ENCODE measurements around the gene DHODH.
"Not testable (repeated sequence)": the region's sequence is repeated elsewhere in the genome, so short reads cannot be mapped to it uniquely, and the experiment has no call there.

Gene DHODH

DNA sequence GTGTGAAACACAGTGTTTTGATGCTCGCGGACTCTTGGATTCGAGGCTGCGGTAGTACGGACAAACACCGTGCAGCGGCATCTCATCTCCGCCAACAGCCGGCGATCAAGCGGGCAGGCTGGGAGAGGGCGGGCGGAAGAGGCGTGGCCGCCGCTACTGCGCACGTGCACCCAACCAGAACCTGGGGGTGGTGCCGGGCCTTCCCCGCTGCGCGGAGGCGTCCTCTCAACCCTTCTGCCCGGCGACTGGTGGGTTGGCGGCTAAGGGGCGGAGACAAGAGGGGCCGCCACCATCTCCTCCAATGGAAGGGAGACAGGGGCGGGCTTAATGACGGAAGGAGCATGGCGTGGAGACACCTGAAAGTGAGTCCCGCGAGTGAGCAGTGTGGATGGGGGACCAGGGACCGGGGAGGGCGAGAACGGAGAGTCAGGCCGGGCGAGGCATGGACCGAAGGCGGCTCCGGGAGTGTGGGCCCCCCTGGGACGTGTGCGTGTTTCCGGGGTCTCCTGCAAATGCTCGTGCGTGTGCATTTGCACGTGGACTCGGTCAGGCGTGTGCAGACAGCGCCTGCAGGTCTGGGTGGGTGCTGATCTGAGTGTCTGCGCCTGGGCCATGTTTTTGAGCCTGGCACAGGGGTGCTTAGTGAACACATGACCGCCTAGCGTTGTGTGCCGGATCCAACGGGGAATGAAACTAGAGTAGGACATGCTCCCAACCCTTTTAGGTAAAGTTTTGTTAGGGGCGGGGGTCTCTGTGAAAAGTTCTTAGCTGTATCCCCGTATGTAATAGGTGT, at the start of gene DHODH:
TSS of gene DHODH (plus strand) at position 321 of the 793 bp plus-strand sequence. CDS start at position 342, 21 bp downstream.
- DNase-seq (ENCODE audit: low read depth in 2 of 2): peak; percentile 93

DNA sequence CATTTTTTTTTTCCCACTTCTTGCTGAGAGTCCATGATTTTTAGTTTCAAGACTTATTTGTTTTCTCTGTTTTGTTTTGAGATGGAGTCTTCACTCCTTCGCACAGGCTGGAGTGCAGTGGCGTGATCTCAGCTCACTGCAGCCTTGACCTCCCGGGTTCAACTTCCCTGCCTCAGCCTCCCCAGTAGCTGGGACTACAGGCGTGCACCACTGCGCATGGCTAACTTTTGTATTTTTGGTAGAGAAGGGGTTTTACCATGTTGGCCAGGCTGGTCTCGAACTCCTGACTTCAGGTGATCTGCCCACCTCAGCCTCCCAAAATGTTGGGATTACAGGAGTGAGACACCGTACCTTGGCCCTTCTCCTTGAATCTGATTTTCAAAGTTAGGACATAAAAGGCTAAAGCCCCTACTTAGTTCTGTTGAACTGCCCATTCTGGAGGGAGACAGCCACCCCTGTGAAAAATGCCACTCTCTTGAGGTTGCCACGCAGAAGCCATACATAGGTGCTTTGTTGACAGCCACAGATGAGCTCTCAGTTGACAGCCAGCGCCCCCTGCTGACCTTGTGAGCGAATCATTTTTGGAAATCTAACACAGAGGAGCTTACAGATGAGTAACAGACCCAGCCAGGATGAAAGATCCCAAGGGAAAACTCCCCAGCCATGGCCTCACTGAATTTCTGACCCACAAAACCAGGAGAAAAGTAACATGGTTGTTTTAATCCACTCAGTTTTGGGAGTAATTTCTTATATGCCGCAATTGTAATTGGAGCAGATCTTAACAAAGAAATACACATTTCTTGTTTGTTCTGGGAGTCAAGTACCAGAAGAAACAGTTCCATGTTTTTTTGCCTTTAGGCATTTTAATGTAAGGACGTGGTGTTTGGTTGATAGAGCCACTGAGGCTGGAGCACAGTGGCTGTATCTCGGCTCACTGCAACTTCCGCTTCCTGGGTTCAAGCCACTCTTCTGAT, 47.2 kb upstream of the DHODH start:
- peak; percentile 72 to 74 for DNase-seq (ENCODE audit: low read depth in 2 of 2)

DNA sequence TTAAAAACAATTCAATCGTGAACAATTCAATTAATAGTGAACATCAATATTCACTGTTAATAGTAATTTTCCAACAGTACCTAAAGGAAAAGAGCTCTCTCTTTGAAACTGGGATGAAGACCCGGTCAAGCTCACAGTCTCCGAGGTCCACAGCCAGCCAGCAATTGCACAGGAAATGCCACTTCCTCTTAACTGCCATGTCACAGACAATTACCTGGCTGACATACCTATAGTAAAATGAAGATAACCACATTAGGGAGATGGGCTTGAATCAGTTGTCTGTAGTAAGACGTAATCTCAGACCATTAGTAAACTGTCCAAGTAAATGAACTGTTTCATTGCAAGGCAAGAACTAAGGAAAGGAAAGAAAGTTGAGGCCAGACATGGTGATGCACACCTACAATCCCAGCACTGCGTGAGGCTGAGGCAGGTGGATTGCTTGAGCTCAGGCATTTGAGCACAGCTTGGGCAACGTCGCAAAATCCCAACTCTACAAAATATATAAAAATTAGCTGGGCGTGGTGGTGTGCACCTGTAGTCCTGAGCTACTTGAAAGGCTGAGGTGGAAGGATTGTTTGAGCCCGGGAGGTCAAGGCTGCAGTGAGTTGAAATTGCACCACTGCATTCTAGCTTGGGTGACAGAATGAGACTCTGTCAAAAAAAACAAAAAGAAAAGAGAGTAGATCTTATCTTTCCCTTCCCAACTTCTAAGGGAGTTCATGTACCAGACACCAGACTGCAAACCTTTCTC, 45.2 kb upstream of the DHODH start:
- DNase-seq (ENCODE audit: low read depth in 2 of 2): no peak

DNA sequence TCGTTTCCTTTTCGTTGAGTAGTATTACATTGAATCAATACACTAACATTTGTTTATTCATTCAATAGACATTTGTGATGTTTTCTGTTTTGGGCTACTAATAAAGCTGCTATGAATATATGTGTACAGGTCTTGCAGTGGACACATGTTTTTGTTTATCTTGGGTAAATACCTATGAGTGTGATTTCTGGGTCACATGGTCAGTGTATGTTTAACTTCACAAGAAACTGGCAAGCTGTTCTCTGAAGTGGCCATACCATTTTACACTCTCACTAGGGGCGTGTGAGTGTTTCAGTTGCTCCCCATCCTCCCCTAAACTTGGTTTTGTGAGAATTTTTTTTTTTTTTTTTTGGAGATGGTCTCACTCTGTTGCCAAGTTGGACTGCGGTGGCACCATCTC, 43.3 kb upstream of the DHODH start:
- no peak for DNase-seq (ENCODE audit: low read depth in 2 of 2)

DNA sequence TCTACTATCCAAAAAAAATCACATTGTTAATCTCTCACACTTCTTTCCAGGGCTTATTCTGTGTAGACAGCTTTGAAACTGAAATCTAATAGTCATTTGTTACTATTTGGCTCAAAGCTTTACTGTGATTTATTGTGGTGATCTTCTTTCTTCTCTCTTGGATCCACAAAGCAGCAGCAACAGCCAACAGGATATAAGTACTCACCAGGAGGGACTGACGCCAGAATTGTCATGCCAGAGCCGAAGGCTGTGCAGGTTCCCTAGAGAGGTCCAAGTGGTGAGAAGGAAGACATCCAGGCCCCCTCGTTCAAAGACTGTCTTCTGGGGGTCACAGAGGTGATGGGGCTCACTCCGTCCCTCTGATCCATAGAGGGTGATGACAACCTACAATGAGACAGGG, 41.6 kb upstream of the DHODH start:
- DNase-seq (ENCODE audit: low read depth in 2 of 2): no peak

DNA sequence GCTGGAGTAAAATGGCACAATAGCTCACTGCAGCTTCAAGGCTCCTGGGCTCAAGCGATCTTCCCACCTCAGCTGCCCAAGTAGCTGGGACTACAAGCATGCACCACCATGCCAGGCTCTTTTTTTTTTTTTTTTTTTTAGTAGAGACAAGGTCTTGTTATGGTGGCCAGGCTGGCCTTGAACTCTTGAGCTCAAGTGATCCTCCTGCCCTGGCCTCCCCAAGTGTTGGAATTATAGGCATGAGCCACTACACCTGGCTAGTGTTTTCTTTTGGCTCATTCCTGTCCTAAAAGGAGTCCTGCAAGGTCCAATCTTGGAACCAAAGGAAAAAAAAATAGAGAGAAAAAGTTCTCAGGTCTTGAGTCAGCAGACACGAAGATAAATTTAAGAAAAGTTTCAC, 39.2 kb upstream of the DHODH start:
- no peak for DNase-seq (ENCODE audit: low read depth in 2 of 2)

DNA sequence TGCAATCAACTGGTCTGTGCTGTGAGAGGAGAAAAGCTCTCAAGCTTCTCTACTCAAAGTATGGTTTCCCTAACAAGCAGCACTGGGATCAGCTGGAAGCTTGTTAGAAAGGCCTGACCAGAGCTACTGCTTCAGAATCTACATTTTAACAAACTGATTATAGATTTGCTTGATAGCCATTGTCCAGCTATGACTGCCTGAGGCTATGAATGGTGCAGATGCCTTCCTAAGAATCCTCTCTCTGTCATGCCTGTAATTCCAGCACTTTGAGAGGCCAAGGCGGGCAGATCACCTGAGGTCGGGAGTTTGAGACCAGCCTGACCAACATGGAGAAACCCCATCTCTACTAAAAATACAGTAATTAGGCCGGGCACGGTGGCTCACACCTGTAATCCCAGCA, 37.0 kb upstream of the DHODH start:
- DNase-seq (ENCODE audit: low read depth in 2 of 2): no peak

DNA sequence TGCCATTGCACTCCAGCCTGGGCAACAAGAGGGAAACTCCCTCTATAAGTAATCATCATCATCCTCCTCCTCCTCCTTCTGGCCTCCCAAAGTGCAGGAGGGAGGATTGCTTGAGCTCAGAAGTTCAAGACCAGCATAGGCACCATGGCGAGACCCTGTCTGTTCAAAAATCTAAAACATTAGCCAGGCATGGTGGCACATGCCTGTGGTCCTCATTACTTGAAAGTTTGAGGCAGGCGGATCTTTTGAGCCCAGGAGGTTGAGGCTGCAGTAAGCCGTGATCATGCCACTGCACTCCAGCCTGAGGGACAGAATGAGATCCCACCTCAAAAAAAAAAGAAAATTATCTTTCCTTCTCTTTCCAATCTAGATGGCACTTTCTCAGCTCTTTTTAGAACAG, 36.2 kb upstream of the DHODH start:
- no peak for DNase-seq (ENCODE audit: low read depth in 2 of 2)

DNA sequence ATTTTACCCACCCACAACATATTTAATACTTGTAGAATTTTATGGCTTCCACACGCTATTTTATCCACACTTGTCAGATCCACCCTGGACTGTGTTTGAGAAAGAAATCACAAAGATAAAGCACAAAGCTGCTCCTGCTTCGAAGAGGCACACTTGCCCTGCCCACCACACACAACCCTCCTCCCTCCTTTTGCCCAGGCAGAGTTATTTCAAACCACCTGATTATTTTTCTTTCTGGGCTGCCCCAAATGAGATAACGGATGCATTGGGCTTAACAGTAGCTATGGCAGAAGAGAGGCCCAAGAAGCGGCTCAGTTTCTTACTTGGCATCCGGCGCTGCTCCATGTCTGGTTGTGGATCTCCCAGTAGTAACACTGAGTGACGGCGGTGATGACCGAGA, 35.5 kb upstream of the DHODH start:
- DNase-seq (ENCODE audit: low read depth in 2 of 2): no peak

DNA sequence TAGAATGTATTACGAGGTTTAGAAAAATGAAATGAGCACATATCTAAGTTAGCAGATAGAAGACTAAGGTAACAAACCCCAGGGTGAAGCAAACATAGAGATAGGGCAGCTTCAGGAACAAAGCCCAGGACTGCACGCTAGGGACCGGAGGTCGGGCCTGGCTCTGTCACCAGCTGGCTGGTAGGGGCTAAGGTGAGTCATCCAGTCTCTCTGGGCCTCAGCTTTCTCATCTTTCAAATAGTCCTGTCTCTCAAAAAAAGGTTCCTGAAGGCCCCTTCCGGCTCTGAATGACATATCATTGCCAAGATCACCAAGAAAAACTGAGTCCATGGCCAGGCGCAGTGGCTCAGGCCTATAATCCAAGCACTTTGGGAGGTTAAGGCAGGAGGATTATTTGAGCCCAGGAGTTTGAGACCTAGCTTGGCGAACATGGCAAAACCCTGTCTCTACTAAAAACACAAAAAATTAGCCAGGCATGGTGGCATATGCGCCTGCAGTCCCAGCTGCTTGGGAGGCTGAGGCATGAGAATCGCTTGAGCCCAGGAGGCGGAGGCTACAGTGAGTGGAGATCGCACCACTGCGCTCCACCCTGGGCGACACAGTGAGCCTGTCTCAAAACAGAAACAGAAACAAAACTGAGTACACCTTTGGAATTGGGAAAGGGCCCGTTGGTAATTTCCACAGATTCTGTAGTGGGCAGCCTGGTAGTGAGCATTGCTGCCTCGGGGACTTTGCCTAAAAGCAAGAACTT, 34.3 kb upstream of the DHODH start:
- no peak for DNase-seq (ENCODE audit: low read depth in 2 of 2)

DNA sequence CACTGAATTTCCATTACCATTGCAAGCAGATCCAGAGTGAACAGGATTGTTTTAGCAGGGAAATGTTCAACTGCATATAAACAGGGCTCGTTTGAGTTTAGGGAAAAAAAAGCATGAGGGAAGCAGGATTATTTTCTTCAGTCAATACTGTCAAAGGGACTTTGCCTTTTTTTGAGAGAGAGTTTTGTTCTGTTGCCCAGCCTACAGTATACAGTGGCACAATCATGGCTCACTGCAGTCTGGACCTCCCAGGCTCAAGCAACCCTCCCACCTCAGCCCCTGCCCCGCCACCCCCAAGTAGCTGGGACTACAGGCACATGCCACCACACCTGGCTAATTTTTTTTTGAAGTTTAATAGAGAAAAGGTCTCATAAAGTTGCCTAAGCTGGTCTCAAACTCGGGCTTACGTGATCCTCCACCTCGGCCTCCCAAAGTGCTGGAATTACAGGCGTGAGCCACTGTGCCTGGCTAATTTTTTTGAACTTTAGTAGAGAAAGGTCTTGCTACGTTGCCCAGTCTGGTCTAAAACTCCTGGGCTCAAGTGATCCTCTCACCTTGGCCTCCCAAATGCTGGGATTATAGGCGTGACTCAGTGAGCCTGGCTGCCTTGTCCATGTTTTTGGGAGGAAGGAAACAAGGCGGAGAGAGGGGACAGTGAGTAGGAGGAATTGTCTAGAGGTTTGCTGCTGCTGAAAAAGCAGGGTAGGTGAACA, 23.1 kb upstream of the DHODH start:
- DNase-seq (ENCODE audit: low read depth in 2 of 2): no peak

DNA sequence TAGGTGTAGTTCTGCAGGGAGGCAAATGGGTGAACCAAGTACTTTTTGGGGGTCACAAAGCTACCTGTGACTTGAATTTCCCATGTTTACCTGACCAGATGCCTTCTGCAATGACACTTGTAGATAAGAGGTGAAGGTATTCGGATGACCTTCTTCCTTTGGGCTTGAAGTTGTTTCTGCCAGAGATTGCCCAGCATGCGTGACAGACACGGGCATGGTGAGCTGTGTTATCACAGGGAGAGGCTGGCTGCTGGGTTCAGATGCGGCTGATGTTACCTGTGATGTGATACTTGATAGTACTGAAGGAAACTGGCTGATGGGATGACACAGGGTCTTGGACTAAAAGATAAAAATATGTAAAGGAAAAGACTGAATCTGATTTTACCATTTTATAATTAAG, 22.4 kb upstream of the DHODH start:
- no peak for DNase-seq (ENCODE audit: low read depth in 2 of 2)

DNA sequence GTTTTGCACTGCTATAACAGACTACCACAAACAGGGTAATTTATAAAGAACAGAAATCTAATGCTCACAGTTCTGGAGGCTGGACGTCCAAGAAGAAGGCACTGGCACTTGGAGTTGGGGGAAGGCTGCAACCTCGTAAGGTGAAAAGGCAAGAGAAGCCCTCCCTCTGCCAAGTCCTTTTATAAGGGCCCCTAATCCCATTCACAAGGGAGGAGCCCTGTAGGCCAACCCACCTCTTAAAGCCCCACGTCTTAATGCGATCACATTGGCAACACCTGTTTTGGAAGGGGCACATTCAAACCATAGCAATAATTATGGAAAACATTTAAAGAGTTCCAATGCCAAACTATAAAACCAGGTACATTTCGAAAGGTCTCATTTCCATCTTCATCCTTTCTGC, 13.5 kb upstream of the DHODH start:
- DNase-seq (ENCODE audit: low read depth in 2 of 2): no peak

DNA sequence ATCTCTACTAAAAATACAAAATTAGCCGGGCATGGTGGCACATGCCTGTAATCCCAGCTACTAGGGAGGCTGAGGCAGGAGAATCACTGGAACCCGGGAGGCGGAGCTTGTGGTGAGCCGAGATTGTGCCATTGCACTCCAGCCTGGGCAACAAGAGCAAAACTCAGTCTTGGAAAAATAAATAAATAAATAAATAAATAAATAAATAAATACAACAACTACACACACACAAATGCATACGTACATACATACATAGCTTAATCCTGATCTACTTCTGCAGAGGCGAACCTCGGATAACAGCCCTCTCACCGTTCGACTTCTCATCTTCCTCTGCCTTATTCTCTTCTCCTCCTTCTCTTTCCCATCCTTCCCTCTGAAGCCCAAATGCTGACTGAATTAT, 11.0 kb upstream of the DHODH start:
- DNase-seq (ENCODE audit: low read depth in 2 of 2): not testable (repeated sequence)

DNA sequence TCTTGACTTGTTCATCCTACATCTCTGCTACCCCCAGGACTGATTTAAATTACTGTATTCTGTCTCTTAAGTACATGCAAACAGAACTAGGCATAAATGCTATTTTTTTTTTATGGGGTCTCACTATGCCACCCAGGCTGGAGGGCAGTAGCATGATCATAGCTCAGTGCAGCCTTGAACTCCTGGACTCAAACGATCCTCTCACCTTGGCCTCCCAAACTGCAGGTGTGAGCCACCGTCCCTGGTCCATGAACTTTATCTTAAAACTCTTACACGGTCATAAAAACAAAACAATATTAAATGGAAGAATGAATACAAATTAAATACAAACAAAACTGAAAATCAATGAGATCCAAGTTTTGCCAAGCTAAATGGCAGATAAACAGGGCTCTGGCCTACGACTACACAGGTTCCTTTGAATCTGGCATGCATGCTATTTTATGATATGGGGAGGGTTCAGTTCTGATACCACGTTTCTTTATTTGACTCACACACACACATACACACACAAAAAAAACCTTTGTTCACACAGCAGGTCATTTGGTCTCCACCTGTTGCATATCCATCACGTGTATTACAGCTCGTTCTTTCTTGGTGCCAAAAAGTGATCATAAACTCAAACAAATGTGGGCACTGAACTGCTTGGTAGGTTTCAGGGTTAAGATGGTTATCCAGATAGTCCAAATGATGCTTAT, 7.2 kb upstream of the DHODH start:
- DNase-seq (ENCODE audit: low read depth in 2 of 2): no peak

DNA sequence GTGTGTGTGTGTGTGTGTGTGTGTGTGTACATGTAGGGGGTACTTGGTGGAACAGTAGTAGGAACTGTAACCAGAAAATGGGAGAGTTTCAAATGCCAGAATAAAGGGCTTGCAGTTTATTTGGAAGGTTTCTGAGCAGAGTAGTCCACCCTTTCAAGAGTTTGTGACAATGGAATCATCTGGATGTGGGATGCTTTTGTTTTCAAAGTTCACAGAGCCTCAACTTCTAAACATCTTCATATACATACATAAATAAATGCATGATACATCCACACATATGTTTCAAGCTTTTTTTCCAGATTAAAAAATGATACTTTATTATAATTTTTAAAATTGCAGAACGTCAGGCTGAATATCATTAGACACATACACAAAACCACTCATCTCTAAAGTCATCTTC, 5.9 kb upstream of the DHODH start:
- no peak for DNase-seq (ENCODE audit: low read depth in 2 of 2)

DNA sequence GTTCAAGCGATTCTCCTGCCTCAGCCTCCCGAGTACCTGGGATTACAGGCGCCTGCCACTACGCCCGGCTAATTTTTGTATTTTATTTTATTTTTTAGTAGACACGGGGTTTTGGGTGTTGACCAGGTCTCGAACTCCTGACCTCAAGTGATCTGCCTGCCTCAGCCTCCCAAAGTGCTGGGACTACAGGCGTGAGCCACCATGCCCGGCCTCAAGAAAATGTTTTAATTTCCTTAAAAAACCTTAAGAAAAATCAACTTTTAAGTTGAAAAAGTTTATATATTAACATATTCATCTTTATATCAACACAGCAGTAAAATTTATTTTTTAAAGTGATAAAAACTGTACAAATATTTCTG, 500 bp upstream of the DHODH start:
- not testable (repeated sequence) for DNase-seq (ENCODE audit: low read depth in 2 of 2)

DNA sequence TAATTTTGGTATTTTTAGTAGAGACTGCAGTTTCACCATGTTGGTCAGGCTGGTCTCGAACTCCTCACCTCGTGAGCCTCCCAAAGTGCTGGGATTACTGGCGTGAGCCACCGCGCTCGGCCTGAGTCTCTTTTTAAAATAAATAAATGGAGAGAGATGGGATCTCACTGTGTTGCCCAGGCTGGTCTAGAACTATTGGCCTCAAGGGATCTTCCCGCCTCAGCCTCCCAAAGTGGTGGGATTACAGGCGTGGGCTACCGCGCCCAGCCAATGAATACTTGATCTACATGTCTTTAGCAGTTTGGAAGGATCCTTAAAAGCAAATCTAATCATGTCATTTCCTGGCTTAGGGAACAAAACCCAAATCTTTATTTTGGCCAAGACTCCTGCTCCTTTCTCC, 1.2 kb downstream of the DHODH start:
- no peak for DNase-seq (ENCODE audit: low read depth in 2 of 2)

DNA sequence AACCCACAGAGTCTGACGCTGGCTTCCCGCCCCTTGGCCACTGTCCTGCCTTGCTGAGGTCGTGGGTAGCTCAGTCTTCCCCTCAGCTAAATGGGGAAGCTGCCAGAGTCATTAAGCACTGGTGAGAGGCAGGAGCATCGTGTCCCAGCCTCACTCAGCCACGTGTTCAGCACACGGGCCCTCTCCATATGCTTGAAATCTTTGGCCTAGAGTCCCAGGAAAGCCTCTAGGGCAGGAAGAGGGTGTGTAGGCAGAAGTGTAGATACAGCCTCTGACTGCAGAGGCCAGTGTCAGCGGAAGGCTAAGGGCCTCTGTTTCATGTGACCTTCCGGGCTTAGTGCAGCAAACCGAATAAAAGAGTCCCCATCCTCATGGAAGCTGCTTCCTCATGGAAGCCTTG, 4.1 kb downstream of the DHODH start:
- no peak for DNase-seq (ENCODE audit: low read depth in 2 of 2)

DNA sequence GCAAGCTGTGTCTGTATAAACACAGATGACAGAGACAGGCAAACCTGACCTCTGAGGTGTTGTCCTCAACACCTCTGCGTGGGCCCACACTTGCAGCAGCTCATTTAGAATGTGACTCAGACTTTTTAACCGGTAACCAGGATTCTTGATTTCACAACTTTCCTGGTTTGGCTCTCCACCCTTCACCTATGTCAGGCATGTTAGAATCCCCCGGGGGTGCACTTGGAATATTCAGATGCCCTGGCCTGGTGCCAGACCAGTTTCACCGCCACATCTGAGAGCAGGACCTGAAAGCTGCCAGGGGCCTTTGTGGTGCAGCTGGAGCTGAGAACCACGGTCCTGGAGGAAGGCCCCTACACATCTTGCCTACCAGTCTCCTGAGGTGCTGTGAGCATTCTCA, 4.8 kb downstream of the DHODH start:
- DNase-seq (ENCODE audit: low read depth in 2 of 2): peak in 1 of 2 experiments; percentile 6

All from fibroblast of skin of left biceps (primary cell).